ENCODE results near the gene ADAMTS20.

ADAMTS20 gene

GRCh38 chr12:43357141-43357540 lies 194.9 kb downstream of the ADAMTS20 start:
- ATAC-seq (ENCODE audit: low read depth) (no peak), DNase-seq (ENCODE audit: low spot score) (no peak)
- Histone ChIP-seq H3K4me3 (ENCODE audit: severe bottlenecking) (no peak overlapping the region), H3K36me3 (ENCODE audit: low read depth) (no peaks in the 10 kb centered on the region), H3K27me3 (ENCODE audit: insufficient read depth, poor library complexity, severe bottlenecking) (no peaks in the 10 kb centered on the region), H3K27ac (ENCODE audit: poor library complexity, severe bottlenecking) (no peak overlapping the region), H3K9me3 (ENCODE audit: severe bottlenecking) (no peaks in the 10 kb centered on the region), H3K4me1 (ENCODE audit: insufficient read depth, poor library complexity, severe bottlenecking) (no peaks in the 10 kb centered on the region)
- TF ChIP-seq, protein P1, sequence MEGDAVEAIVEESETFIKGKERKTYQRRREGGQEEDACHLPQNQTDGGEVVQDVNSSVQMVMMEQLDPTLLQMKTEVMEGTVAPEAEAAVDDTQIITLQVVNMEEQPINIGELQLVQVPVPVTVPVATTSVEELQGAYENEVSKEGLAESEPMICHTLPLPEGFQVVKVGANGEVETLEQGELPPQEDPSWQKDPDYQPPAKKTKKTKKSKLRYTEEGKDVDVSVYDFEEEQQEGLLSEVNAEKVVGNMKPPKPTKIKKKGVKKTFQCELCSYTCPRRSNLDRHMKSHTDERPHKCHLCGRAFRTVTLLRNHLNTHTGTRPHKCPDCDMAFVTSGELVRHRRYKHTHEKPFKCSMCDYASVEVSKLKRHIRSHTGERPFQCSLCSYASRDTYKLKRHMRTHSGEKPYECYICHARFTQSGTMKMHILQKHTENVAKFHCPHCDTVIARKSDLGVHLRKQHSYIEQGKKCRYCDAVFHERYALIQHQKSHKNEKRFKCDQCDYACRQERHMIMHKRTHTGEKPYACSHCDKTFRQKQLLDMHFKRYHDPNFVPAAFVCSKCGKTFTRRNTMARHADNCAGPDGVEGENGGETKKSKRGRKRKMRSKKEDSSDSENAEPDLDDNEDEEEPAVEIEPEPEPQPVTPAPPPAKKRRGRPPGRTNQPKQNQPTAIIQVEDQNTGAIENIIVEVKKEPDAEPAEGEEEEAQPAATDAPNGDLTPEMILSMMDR (IDR thresholded peaks at IDR 0.05; ENCODE audit: poor library complexity, severe bottlenecking), result no peak

- ATAC-seq (ENCODE audit: low read depth) (no peak), DNase-seq (ENCODE audit: low spot score) (no peak)
- Histone ChIP-seq H3K27ac (ENCODE audit: poor library complexity, severe bottlenecking) (no peak overlapping the region), H3K27me3 (ENCODE audit: insufficient read depth, poor library complexity, severe bottlenecking) (peaks cover 6% of the 10 kb centered on the region), H3K9me3 (ENCODE audit: severe bottlenecking) (no peaks in the 10 kb centered on the region), H3K4me1 (ENCODE audit: insufficient read depth, poor library complexity, severe bottlenecking) (no peaks in the 10 kb centered on the region), H3K4me3 (ENCODE audit: severe bottlenecking) (no peak overlapping the region), H3K36me3 (ENCODE audit: low read depth) (no peaks in the 10 kb centered on the region)
- TF ChIP-seq, protein P1 (IDR thresholded peaks at IDR 0.05; ENCODE audit: poor library complexity, severe bottlenecking), result no peak
Measured at GRCh38 chr12:43352001-43352400, 200.0 kb downstream of the ADAMTS20 start.

DNA sequence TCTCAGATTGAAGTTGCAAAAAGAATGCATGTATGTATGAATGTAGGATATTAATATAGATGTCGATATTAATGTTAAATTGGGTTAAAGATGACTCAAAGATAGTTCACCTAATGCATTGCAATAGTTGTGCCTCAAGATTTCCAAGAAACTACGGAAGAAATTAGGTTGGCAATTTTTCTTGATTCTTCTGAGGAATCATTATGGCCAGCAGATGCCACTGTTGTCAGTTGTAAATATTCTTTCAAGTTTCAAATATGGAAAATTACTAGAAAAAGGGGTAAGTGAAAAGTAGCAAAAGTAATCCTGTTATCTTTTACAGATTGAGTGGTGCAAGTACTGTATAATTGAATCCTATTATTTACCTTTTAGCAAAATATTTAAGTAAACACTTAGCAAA lies 202.1 kb downstream of the ADAMTS20 start:
- Histone ChIP-seq H3K27me3 (ENCODE audit: insufficient read depth, poor library complexity, severe bottlenecking) (peaks cover 6% of the 10 kb centered on the region), H3K36me3 (ENCODE audit: low read depth) (no peaks in the 10 kb centered on the region), H3K9me3 (ENCODE audit: severe bottlenecking) (no peaks in the 10 kb centered on the region), H3K27ac (ENCODE audit: poor library complexity, severe bottlenecking) (no peak overlapping the region), H3K4me3 (ENCODE audit: severe bottlenecking) (no peak overlapping the region), H3K4me1 (ENCODE audit: insufficient read depth, poor library complexity, severe bottlenecking) (no peaks in the 10 kb centered on the region)
- ATAC-seq (ENCODE audit: low read depth), result no peak
- DNase-seq (ENCODE audit: low spot score), result no peak
- TF ChIP-seq, protein P1 (IDR thresholded peaks at IDR 0.05; ENCODE audit: poor library complexity, severe bottlenecking), result peak; percentile 58

DNA sequence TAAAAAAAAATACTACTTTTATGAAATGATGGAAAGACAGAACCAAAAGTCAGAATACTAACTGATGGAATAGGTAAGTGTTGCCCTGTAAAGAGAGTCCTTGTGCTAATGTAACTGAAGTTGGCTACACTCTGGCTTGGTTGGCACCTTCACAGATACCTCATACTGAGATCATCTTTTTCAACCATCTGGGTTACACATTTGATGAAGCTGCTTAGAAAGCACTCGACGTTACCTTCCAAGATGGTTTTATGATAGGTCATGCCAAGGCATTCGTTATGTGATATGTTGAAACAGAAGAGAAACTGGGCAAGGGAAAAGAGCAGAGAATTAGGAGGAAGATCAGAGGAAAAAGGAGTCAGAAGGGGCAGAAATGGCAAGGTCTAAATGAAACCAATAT lies 203.8 kb downstream of the ADAMTS20 start:
- Histone ChIP-seq H3K4me1 (ENCODE audit: insufficient read depth, poor library complexity, severe bottlenecking) (no peaks in the 10 kb centered on the region), H3K9me3 (ENCODE audit: severe bottlenecking) (no peaks in the 10 kb centered on the region), H3K4me3 (ENCODE audit: severe bottlenecking) (no peak overlapping the region), H3K27ac (ENCODE audit: poor library complexity, severe bottlenecking) (no peak overlapping the region), H3K27me3 (ENCODE audit: insufficient read depth, poor library complexity, severe bottlenecking) (peaks cover 6% of the 10 kb centered on the region), H3K36me3 (ENCODE audit: low read depth) (no peaks in the 10 kb centered on the region)
- no peak for DNase-seq (ENCODE audit: low spot score)
- no peak for ATAC-seq (ENCODE audit: low read depth)
- TF ChIP-seq, protein P1 (IDR thresholded peaks at IDR 0.05; ENCODE audit: poor library complexity, severe bottlenecking), result no peak

- Histone ChIP-seq H3K36me3 (ENCODE audit: low read depth) (no peaks in the 10 kb centered on the region), H3K27me3 (ENCODE audit: insufficient read depth, poor library complexity, severe bottlenecking) (peaks cover 6% of the 10 kb centered on the region), H3K9me3 (ENCODE audit: severe bottlenecking) (no peaks in the 10 kb centered on the region), H3K4me3 (ENCODE audit: severe bottlenecking) (no peak overlapping the region), H3K27ac (ENCODE audit: poor library complexity, severe bottlenecking) (no peak overlapping the region), H3K4me1 (ENCODE audit: insufficient read depth, poor library complexity, severe bottlenecking) (no peaks in the 10 kb centered on the region)
- no peak for DNase-seq (ENCODE audit: low spot score)
- no peak for ATAC-seq (ENCODE audit: low read depth)
- TF ChIP-seq, protein P1 (IDR thresholded peaks at IDR 0.05; ENCODE audit: poor library complexity, severe bottlenecking), result no peak
Measured at GRCh38 chr12:43347026-43347425, 205.0 kb downstream of the ADAMTS20 start.
